PC-9 (cell line): Measurements from ENCODE around the gene FAM168A.

Experiments used
- EZH2 ChIP-seq: fragments of 200-600 bp; sonication (generic); IDR thresholded peaks from 2 replicates; pipeline ENCODE4 v1.8.0; 2017; ENCODE audit warnings: antibody characterized with exemption, low read depth
- TF ChIP-seq, protein P1 (sequence below): fragments of 200-600 bp; sonication (generic); conservative IDR thresholded peaks from 2 replicates; pipeline ENCODE4 v1.6.1; 2017; ENCODE audit warnings: mixed run types, antibody characterized with exemption, mild to moderate bottlenecking, moderate library complexity

GRCh38 chr11:73519266-73519665 is 78.6 kb downstream of the FAM168A start:
- TF ChIP-seq, protein P1, sequence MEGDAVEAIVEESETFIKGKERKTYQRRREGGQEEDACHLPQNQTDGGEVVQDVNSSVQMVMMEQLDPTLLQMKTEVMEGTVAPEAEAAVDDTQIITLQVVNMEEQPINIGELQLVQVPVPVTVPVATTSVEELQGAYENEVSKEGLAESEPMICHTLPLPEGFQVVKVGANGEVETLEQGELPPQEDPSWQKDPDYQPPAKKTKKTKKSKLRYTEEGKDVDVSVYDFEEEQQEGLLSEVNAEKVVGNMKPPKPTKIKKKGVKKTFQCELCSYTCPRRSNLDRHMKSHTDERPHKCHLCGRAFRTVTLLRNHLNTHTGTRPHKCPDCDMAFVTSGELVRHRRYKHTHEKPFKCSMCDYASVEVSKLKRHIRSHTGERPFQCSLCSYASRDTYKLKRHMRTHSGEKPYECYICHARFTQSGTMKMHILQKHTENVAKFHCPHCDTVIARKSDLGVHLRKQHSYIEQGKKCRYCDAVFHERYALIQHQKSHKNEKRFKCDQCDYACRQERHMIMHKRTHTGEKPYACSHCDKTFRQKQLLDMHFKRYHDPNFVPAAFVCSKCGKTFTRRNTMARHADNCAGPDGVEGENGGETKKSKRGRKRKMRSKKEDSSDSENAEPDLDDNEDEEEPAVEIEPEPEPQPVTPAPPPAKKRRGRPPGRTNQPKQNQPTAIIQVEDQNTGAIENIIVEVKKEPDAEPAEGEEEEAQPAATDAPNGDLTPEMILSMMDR, result no peak
- TF ChIP-seq EZH2, result no peak
